ENCODE results near the gene FMOD. TPM values are rescaled to one million over a fixed set of nuclear protein-coding genes. Genes with fewer than 3 reads are reported as not detected.

FMOD gene
- total RNA-seq, 1 donor from 2014 or later, result 11.2 TPM

- no peak for TF ChIP-seq CTCF (IDR thresholded peaks at IDR 0.05; ENCODE audit: borderline replicate concordance)
- Histone ChIP-seq H3K4me3 (no peak overlapping the region), H3K9me3 (replicated peaks) (no peaks in the 10 kb centered on the region), H3K27me3 (ENCODE audit: low read depth) (no peaks in the 10 kb centered on the region), H3K27ac (replicated peaks) (no peak overlapping the region), H3K36me3 (no peaks in the 10 kb centered on the region), H3K4me1 (peaks cover 12% of the 10 kb centered on the region)
- DNase-seq, result no peak
- intact Hi-C loops (cut with micrococcal nuclease), result no loop called here
Observed at GRCh38 chr1:203361945-203362719, 11.2 kb upstream of the FMOD start.

GRCh38 chr1:203360547-203361185 lies 9.7 kb upstream of the FMOD start:
- no peak for TF ChIP-seq CTCF (IDR thresholded peaks at IDR 0.05; ENCODE audit: borderline replicate concordance)
- intact Hi-C loops (cut with micrococcal nuclease), result no loop called here
- DNase-seq, result no peak
- Histone ChIP-seq H3K9me3 (replicated peaks) (no peaks in the 10 kb centered on the region), H3K4me1 (peaks cover 12% of the 10 kb centered on the region), H3K27ac (replicated peaks) (no peak overlapping the region), H3K36me3 (no peaks in the 10 kb centered on the region), H3K27me3 (ENCODE audit: low read depth) (no peaks in the 10 kb centered on the region), H3K4me3 (no peak overlapping the region)

- H3K27me3 ChIP-seq (ENCODE audit: low read depth), result no peaks in the 10 kb centered on the region
- intact Hi-C loops (cut with micrococcal nuclease), result no loop called here
- no peak for TF ChIP-seq CTCF (IDR thresholded peaks at IDR 0.05; ENCODE audit: borderline replicate concordance)
- no peaks in the 10 kb centered on the region for H3K9me3 ChIP-seq (replicated peaks)
- H3K4me3 ChIP-seq, result no peak overlapping the region
- H3K36me3 ChIP-seq, result no peaks in the 10 kb centered on the region
- no peak for DNase-seq
- H3K4me1 ChIP-seq, result peaks cover 5% of the 10 kb centered on the region
- H3K27ac ChIP-seq (replicated peaks), result no peak overlapping the region
Observed at GRCh38 chr1:203359010-203359571, 8.2 kb upstream of the FMOD start.

GRCh38 chr1:203354246-203354645 lies 3.3 kb upstream of the FMOD start:
- no peaks in the 10 kb centered on the region for H3K9me3 ChIP-seq (replicated peaks)
- H3K27ac ChIP-seq (replicated peaks), result no peak overlapping the region
- DNase-seq, result no peak
- intact Hi-C loops (cut with micrococcal nuclease), result no loop called here
- H3K4me1 ChIP-seq, result peaks cover 22% of the 10 kb centered on the region
- no peaks in the 10 kb centered on the region for H3K27me3 ChIP-seq (ENCODE audit: low read depth)
- no peaks in the 10 kb centered on the region for H3K36me3 ChIP-seq
- TF ChIP-seq CTCF (IDR thresholded peaks at IDR 0.05; ENCODE audit: borderline replicate concordance), result no peak
- H3K4me3 ChIP-seq, result no peak overlapping the region

GRCh38 chr1:203353486-203353885 lies 2.6 kb upstream of the FMOD start:
- intact Hi-C loops (cut with micrococcal nuclease), result no loop called here
- Histone ChIP-seq H3K36me3 (no peaks in the 10 kb centered on the region), H3K27ac (replicated peaks) (no peak overlapping the region), H3K4me3 (no peak overlapping the region), H3K9me3 (replicated peaks) (no peaks in the 10 kb centered on the region), H3K27me3 (ENCODE audit: low read depth) (no peaks in the 10 kb centered on the region), H3K4me1 (peaks cover 22% of the 10 kb centered on the region)
- no peak for DNase-seq
- no peak for TF ChIP-seq CTCF (IDR thresholded peaks at IDR 0.05; ENCODE audit: borderline replicate concordance)
